ENCODE measurements around the gene CCP110. TPM values are rescaled to one million over a fixed set of nuclear protein-coding genes. Genes with fewer than 3 reads are reported as not detected.

CCP110 gene
- total RNA-seq, 4 donors from 2014 or later, result 6.6 to 8.6 (median 7.5) TPM

DNA sequence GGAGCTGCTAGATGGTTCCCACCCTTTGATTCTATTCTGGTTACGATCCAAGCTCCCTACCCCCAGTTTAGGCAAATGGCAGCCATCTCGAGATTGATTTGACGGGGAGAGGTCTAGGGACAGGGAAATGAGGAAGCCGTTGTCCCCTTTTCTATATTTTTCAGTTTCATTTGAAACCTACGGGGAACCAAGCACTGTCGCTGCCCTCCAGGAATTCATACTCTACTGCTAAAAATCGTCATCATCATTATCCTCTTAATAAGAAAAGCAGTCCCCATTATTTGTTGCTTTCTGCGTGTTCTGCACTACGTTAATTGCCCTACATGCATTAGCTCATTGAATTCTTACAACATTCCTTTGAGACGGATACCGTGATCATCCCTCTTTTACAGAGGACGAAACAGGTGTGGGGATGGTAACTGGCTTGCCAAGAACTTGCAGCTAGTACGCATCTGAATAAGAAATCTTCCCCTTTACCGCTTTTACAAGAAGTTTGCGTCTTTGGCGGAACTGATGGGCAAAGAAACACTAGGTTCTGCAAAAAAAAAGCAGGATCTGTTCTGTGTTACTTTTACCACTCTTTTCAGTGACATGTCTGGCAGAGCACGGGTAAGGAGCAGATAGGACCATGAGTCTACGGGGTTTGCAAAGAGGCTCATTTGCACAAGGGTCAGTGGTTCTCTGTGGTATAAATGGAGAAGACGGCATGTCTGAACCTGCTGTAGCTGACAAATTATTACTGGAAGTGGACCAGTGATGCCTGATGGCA, 1.1 kb downstream of the CCP110 start:
- 9% methylated on average over 19 of the region's 19 CpGs for WGBS, 2 donors
- DNase-seq (ENCODE audit: low spot score in 2 of 2), result no peak
- TF ChIP-seq, protein P1, sequence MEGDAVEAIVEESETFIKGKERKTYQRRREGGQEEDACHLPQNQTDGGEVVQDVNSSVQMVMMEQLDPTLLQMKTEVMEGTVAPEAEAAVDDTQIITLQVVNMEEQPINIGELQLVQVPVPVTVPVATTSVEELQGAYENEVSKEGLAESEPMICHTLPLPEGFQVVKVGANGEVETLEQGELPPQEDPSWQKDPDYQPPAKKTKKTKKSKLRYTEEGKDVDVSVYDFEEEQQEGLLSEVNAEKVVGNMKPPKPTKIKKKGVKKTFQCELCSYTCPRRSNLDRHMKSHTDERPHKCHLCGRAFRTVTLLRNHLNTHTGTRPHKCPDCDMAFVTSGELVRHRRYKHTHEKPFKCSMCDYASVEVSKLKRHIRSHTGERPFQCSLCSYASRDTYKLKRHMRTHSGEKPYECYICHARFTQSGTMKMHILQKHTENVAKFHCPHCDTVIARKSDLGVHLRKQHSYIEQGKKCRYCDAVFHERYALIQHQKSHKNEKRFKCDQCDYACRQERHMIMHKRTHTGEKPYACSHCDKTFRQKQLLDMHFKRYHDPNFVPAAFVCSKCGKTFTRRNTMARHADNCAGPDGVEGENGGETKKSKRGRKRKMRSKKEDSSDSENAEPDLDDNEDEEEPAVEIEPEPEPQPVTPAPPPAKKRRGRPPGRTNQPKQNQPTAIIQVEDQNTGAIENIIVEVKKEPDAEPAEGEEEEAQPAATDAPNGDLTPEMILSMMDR (IDR thresholded peaks at IDR 0.05), result no peak
- TF ChIP-seq POLR2A (IDR thresholded peaks at IDR 0.05), result no peak
- intact Hi-C loops (cut with DNase I; ENCODE audit: low total_unique reads), result no loop called here
- H3K4me3 ChIP-seq (ENCODE audit: low read depth, poor library complexity, severe bottlenecking), result peak overlapping the region; percentile 94

DNA sequence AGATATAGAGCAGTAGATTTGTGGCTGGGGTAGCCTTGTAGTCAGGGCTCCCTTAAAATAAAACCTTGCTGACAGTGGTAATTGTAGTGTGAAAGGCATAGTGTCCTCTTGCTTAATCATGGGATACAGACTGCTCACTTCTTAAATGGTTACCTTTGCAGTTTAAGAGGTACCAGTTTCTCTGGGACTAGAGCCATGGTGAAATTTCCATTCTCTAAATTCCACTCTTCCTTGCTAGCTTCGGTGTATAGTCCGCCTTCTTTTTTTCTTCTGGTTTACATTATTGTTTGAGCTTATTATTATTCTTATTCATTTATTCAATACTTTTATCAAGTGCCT, 1.6 kb downstream of the CCP110 start:
- intact Hi-C loops (cut with DNase I; ENCODE audit: low total_unique reads), result no loop called here
- DNase-seq (ENCODE audit: low spot score in 2 of 2), result no peak
- 58 to 61% methylated on average over 2 of the region's 2 CpGs for WGBS, 2 donors
- no peak for TF ChIP-seq POLR2A (IDR thresholded peaks at IDR 0.05)
- TF ChIP-seq, protein P1 (IDR thresholded peaks at IDR 0.05), result no peak
- H3K4me3 ChIP-seq (ENCODE audit: low read depth, poor library complexity, severe bottlenecking), result no peak overlapping the region

DNA sequence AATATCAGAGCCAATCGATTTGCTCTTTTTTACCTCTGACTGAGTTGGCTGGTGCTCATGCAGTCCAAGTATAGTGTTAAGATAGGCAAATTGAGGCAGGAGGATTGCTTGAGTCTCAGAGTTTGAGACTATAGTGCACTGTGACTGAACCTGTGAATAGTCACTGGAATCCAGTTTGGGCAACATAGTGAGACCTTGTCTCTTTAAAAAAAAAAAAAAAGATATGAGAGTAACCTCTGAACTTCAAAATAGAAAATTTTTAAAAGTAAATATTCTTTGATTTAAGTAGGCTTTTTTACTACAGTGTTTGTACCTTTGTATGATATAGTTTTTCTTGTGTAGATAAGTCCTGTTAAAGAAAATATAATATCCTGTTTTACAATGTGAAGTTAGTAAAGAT, 3.4 kb downstream of the CCP110 start:
- 56 to 79% methylated on average over 1 of the region's 1 CpG for WGBS, 2 donors
- no peak for DNase-seq (ENCODE audit: low spot score in 2 of 2)
- intact Hi-C loops (cut with DNase I; ENCODE audit: low total_unique reads), result no loop called here
- no peak overlapping the region for H3K4me3 ChIP-seq (ENCODE audit: low read depth, poor library complexity, severe bottlenecking)
- TF ChIP-seq POLR2A (IDR thresholded peaks at IDR 0.05), result no peak
- TF ChIP-seq, protein P1 (IDR thresholded peaks at IDR 0.05), result no peak

DNA sequence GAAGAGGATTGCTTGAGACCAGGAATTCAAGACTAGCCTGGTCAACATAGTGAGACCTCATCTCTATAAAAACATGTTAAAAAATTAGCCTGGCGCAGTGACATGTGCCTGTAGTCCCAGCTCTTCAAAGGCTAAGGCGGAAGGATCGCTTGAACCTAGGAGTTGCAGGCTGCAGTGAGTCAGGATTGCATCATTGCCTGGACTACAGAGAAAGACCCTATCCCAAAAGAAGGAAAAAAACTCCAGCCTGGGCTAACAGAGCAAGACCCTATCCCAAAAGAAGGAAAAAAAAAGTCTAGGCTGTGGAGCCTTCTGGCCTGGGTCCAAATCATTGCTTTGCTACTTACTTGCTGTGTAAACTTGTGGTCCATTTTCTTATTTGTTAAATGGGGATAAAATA, 4.9 kb downstream of the CCP110 start:
- DNase-seq (ENCODE audit: low spot score in 2 of 2), result no peak
- no peak overlapping the region for H3K4me3 ChIP-seq (ENCODE audit: low read depth, poor library complexity, severe bottlenecking)
- no peak for TF ChIP-seq POLR2A (IDR thresholded peaks at IDR 0.05)
- 97 to 99% methylated on average over 3 of the region's 3 CpGs for WGBS, 2 donors
- intact Hi-C loops (cut with DNase I; ENCODE audit: low total_unique reads), result no loop called here

DNA sequence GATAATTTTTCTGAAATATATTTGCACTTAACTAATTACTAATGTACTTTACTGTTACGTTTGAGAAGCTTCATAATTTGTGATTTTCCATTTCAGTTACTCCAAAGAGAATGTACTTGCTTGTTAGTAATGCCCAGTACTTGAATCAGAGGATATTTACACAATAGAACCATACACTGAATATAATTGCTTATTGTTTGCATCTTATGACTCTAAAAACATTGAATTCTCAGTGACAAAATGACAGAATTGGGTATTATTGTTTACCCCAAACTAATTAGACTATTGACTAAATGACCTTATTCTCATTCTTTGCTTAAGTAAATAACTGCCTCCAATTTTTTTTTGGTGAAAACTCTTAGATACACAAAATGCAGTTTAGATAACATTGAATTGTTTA, 8.9 kb downstream of the CCP110 start:
- 48 to 88% methylated on average over 1 of the region's 1 CpG for WGBS, 2 donors
- intact Hi-C loops (cut with DNase I; ENCODE audit: low total_unique reads), result no loop called here
- no peak overlapping the region for H3K4me3 ChIP-seq (ENCODE audit: low read depth, poor library complexity, severe bottlenecking)
- TF ChIP-seq POLR2A (IDR thresholded peaks at IDR 0.05), result no peak
- TF ChIP-seq, protein P1 (IDR thresholded peaks at IDR 0.05), result no peak
- no peak for DNase-seq (ENCODE audit: low spot score in 2 of 2)

DNA sequence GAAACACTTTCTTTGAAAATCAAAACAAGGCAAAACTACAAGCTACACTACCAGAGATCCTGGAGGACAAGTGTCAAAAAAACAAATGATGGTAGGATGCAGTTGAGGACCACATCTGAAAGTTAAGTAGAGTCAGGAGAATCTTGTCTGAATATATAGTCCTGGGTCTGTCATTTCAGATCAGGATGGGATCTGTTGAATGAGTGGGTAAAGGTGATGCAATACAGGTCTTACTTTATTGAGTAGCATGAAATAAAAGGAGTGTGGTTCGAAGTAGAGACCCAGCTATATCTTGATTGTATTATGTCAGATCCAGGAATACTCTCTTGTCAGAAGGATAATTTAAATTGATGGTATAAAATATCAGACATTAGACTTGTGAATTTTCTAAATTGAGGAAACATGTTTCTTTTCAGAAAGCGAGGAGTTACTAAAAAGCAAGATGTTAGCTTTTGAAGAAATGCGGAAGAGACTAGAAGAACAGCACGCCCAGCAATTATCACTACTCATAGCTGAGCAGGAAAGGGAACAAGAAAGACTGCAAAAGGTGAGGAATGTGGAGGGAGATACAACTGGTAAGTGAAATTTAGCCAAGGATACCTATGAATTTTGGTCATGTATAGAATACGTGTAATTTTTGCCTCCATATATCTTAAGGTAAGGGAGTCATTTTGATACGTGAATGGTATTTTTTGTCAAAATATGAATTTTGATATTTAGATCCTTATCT, 16.7 kb downstream of the CCP110 start:
- WGBS, 2 donors, result 94 to 95% methylated on average over 6 of the region's 6 CpGs
- H3K4me3 ChIP-seq (ENCODE audit: low read depth, poor library complexity, severe bottlenecking), result no peak overlapping the region
- no peak for DNase-seq (ENCODE audit: low spot score in 2 of 2)
- intact Hi-C loops (cut with DNase I; ENCODE audit: low total_unique reads), result no loop called here
- TF ChIP-seq POLR2A (IDR thresholded peaks at IDR 0.05), result no peak
- TF ChIP-seq, protein P1 (IDR thresholded peaks at IDR 0.05), result no peak
